Activated T-cell treated with anti-CD3 and anti-CD28 coated beads, Interleukin-2, amount 50 U/mL, for 4 hours (primary cell): ENCODE data around the gene MYO18B. TPM values are rescaled to one million over a fixed set of nuclear protein-coding genes. Genes with fewer than 3 reads are reported as not detected.
"Not testable (repeated sequence)": the region's sequence is repeated elsewhere in the genome, so short reads cannot be mapped to it uniquely, and the experiment has no call there.

Experiments used
- ATAC-seq, 2 donors: fragments of 200-7000 bp; cut with Tn5 transposase; one replicate each; pipeline ENCODE4 v1.10.0; 2021
- DNase-seq: peaks from one replicate; pipeline ENCODE4 v3.0.0-alpha.2; 2020
- H3K27me3 Mint-ChIP-seq: one replicate; pipeline ENCODE4 v1.8.0; 2021; ENCODE audit warnings: low read depth, mixed read lengths
- H3K36me3 Mint-ChIP-seq: one replicate; pipeline ENCODE4 v1.8.0; 2022; ENCODE audit warnings: mixed read lengths; ENCODE audit not compliant: insufficient read depth
- H3K4me1 Mint-ChIP-seq: one replicate; pipeline ENCODE4 v1.8.0; 2021; ENCODE audit warnings: low read depth, mixed read lengths
- H3K4me3 Mint-ChIP-seq: one replicate; pipeline ENCODE4 v1.8.0; 2021; ENCODE audit warnings: mild to moderate bottlenecking, moderate library complexity, mixed read lengths
- H3K9me3 Mint-ChIP-seq: one replicate; pipeline ENCODE4 v1.8.0; 2021; ENCODE audit warnings: mixed read lengths
- total RNA-seq, 3 donors: library from RNA; stranded (reverse); gene quantifications; one replicate each; pipeline ENCODE4 v1.2.1, GENCODE V29; 2021

MYO18B gene
- total RNA-seq, 3 donors from 2014 or later = 0.03 TPM; not detected in 2

DNA sequence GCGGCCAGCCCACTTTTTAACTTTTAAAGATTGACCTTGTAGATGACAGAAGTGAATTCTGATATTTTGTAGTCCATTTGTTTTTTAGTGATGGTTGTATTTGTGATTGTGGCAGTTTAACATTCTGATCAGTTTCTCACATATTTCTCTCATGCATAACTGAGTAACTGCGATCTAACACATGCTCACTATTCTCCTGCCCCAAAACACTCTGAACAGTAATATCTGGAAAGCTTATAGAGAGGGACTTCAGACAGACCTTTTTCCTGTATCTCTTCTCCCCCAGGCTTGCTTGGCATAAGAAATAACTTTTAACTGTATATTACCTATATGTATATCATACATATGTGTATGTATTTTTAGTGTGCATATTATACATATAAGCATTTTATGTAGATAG lies 37.3 kb upstream of the MYO18B start:
- Mint-ChIP-seq H3K4me1 (peaks cover 3% of the 10 kb centered on the region), H3K9me3 (no peaks in the 10 kb centered on the region), H3K4me3 (no peak overlapping the region), H3K36me3 (peaks cover 5% of the 10 kb centered on the region), H3K27me3 (no peaks in the 10 kb centered on the region)
- ATAC-seq = no peak
- no peak for DNase-seq

DNA sequence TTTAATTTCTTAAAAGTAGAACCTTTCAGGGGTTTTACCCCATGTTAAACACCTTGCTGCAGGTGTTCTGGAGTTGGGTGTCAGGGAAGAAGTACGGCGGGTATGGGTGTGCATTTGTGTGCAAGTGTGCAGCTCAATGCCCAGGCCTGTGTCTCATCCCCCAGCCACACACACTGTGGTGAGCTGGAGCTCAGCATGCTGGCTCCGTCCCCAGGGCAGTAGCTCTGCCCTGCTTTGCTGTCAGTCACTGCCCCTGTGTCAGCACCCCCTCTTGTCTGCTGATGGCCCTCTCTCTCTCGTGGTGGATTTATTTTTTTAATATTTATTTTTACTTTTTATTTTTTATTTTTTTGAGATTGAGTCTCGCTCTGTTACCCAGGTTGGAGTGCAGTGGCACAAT lies 35.8 kb upstream of the MYO18B start:
- no peaks in the 10 kb centered on the region for H3K27me3 Mint-ChIP-seq
- H3K4me3 Mint-ChIP-seq = no peak overlapping the region
- peaks cover 6% of the 10 kb centered on the region for H3K4me1 Mint-ChIP-seq

DNA sequence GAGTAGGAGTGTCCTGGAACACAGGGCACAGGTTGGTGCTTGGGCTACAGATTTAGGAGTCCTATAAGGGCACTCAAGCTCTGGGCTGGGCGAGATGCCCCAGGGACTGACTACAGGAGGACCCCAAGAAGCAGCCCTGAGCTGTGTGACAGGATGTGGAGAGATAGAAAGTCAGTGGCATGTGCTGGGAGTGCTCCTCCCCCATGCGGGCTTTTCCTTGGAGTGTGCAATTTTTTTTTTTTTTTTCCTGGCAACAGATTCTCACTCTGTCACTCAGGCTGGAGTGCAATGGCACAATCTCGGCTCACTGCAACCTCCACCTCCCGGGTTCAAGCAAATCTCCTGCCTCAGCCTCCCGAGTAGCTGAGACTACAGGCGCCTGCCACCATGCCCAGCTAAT lies 33.6 kb upstream of the MYO18B start:
- not testable (repeated sequence) for H3K4me3 Mint-ChIP-seq, H3K27me3 Mint-ChIP-seq, H3K9me3 Mint-ChIP-seq, ATAC-seq, H3K4me1 Mint-ChIP-seq, DNase-seq, H3K36me3 Mint-ChIP-seq

More for the DNA sequence above, 35.8 kb upstream of the MYO18B start:
- DNase-seq (no peak), ATAC-seq (no peak)
- Mint-ChIP-seq H3K36me3 (no peaks in the 10 kb centered on the region), H3K9me3 (no peaks in the 10 kb centered on the region)

DNA sequence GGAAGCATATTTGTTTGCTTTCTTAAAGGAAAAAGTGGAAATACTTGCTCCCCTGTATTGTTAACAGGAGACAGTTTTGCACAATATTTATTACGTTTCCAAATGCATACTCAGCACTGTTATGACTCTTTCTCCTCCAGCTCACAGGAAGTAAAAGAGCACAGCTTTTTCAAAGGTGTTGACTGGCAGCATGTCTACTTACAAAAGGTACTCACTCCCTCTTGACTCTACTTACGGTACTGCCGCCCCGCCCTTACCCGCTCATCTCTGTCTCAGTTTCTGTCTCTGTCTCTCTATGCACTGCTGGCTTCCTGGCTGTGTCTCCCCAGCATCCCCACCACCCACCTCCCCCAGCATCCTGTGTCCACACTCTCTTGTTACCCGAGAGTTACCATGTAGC lies 32.2 kb upstream of the MYO18B start:
- Mint-ChIP-seq H3K4me1 (peaks cover 3% of the 10 kb centered on the region), H3K4me3 (no peak overlapping the region), H3K9me3 (no peaks in the 10 kb centered on the region), H3K27me3 (no peaks in the 10 kb centered on the region), H3K36me3 (no peaks in the 10 kb centered on the region)
- ATAC-seq = peak; percentile 43 to 58
- DNase-seq = no peak

DNA sequence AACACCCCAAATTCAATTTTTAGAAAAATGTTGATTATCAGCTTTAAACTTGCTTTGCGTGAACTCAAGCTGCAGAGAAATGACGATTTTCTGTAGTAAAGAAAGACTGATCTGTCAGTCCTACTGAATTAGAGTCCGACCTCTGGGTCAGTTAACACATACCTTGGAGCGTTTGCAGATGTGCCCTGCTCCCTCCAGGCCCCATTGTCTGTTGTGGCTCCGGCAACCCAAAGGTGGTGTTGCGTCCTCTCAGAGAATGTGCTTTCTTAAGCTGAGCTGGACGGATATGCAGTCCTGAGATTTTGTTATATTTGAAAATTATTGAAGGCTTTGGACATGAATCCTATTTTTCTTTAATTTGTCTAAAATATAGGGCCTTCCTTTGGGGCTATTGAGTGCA lies 31.5 kb upstream of the MYO18B start:
- no peak overlapping the region for H3K4me3 Mint-ChIP-seq
- no peaks in the 10 kb centered on the region for H3K9me3 Mint-ChIP-seq
- no peaks in the 10 kb centered on the region for H3K27me3 Mint-ChIP-seq
- peaks cover 3% of the 10 kb centered on the region for H3K4me1 Mint-ChIP-seq
- ATAC-seq = no peak
- H3K36me3 Mint-ChIP-seq = no peaks in the 10 kb centered on the region
- no peak for DNase-seq

DNA sequence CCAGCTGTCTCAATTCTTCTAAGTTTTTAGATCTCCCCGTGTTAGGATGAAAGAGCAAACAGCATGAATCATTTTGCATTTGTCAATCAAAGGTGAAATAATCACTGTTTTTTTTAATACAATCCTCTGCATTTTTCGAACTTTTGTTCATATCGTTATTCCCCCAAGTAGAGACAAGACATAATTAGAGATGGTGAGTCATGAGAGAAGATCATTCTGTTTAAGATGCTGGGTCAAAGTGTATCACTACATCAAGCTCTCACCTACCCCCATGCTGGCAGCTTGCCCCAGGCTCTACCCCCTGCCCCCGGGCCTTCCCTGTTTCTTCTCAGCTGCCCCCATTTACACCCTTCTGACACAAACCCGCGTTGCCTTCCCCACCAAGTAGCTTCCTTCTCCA lies 30.5 kb upstream of the MYO18B start:
- Mint-ChIP-seq H3K36me3 (peaks cover 2% of the 10 kb centered on the region), H3K27me3 (no peaks in the 10 kb centered on the region), H3K4me1 (peaks cover 3% of the 10 kb centered on the region), H3K4me3 (no peak overlapping the region), H3K9me3 (no peaks in the 10 kb centered on the region)
- DNase-seq = no peak
- no peak for ATAC-seq

DNA sequence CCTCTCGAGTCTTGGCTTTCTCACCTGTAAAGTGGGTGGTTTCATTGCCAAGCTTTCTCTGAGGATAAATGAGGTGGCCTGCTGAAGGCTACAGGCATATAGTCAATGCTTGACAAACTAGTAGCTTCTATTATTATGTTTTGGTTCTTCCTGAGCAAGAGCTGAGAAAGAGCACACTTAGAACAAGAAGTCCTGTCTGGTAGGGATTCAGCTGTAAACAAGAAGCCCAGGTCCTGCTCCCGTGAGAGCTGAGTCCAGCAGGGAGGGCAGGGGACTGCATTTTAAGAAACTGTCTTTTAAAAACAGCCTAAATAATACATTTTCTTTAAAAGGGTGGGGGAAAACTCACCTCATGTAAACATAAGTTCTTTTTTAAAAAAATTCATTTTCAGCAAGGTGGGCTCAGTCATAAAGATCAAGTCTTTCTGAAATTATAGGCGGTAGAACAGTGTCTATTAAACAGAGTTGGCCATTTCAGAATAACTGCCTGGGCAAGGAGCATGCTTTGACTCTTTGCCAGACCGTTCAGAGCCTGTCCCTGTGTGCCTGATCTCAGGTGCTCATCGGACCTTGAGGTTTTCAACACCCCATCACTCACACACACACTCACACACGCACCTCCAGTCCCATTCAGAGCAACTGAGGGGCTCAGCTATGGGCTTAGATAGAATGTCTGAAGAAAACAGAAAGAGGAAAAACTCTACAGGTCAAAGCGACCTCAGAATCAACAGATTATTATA lies 29.2 kb upstream of the MYO18B start:
- Mint-ChIP-seq H3K27me3 (no peaks in the 10 kb centered on the region), H3K36me3 (peaks cover 2% of the 10 kb centered on the region), H3K4me1 (peaks cover 3% of the 10 kb centered on the region), H3K9me3 (no peaks in the 10 kb centered on the region), H3K4me3 (no peak overlapping the region)
- no peak for ATAC-seq
- DNase-seq = no peak

DNA sequence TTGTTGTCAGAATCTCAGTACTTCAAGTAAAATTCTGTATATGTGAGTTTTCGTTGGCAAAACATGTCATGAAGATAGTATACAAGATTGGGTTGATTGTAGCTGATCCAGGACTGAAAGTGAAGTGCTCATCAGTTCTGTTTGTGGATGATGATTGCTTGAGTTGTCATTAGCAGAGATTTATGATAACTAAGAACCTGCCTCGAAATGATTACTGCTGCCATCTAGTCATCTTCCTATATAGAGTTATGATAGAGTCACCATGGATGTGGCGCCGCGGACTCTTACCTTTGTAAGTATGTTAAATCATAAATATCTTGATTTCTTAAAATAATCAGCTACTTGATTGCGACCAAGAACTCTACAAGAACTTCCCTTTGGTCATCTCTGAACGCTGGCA lies 27.9 kb upstream of the MYO18B start:
- ATAC-seq (no peak), DNase-seq (no peak)
- peaks cover 2% of the 10 kb centered on the region for H3K36me3 Mint-ChIP-seq
- peaks cover 3% of the 10 kb centered on the region for H3K4me1 Mint-ChIP-seq
- H3K4me3 Mint-ChIP-seq = no peak overlapping the region
- no peaks in the 10 kb centered on the region for H3K27me3 Mint-ChIP-seq
- no peaks in the 10 kb centered on the region for H3K9me3 Mint-ChIP-seq

DNA sequence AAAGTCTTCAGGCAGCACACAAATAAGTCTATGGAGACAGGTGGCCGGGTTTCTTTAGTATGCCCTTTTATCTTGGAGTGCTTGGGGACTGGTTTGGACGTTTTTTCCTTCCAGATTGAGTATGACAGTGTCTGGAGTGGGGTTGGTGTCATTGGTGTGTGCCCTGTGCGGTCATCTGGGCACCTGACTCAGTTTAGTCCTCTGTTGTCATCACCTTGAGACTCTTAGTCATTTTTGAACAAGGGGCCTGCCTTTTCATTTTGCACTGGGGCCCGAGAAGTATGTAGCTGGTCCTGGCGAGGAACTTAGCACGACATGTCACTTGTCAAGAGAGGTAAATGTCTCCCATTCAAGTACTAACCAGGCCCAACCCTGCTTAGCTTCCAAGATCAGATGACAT lies 27.2 kb upstream of the MYO18B start:
- ATAC-seq = no peak
- no peaks in the 10 kb centered on the region for H3K27me3 Mint-ChIP-seq

DNA sequence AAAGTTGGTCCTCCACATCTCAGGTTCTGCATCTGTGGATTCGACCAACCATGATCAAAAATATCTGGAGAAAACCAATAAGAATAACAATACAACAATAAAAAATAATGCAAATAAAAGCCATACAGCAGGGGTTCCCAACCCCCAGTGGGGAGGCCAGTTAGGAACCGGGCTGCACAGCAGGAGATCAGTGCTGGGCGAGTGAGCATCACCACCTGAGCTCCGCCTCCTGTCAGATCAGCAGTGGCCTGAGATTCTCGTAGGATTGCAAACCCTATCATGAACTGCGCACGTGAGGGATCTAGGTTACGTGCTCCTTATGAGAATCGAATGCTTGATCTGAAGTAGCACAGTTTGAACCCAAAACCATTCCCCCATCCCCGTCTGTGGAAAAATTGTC lies 25.4 kb upstream of the MYO18B start:
- ATAC-seq (no peak), DNase-seq (no peak)
- no peak overlapping the region for H3K4me3 Mint-ChIP-seq
- H3K27me3 Mint-ChIP-seq = no peaks in the 10 kb centered on the region
- no peaks in the 10 kb centered on the region for H3K4me1 Mint-ChIP-seq
- H3K9me3 Mint-ChIP-seq = no peaks in the 10 kb centered on the region
- peaks cover 2% of the 10 kb centered on the region for H3K36me3 Mint-ChIP-seq

More for the DNA sequence above, 27.2 kb upstream of the MYO18B start:
- Mint-ChIP-seq H3K9me3 (no peaks in the 10 kb centered on the region), H3K36me3 (peaks cover 2% of the 10 kb centered on the region), H3K4me1 (peaks cover 2% of the 10 kb centered on the region), H3K4me3 (no peak overlapping the region)
- DNase-seq = no peak

DNA sequence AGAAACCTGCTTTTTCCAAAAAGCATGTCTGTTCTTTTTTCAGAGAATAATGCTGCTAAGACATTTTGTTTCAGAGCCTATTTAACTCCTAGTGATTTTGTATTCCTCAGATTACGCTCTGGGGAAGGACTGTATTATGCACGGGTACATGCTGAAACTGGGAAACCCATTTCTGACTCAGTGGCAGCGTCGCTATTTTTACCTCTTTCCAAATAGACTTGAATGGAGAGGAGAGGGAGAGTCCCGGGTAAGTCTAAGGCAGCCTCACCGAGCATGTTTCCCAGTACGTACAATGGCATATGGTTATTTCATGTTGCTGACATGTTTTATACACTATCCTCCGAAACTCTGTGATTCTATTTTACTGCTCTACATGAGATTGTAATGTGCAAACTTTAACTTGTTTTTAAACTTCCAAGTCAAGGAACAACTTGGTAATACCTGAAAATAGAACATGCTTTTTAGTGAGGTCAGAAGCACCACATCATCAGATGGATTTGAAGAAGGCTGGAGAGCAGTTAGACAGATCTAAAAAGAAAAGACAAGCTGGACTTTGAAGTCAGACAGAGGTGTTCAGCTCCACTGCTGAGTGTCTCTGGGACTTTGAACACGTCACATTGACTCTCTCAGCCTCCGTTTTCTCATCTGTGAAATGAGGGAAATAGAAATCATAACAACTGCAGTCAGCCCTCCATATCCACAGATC lies 23.7 kb upstream of the MYO18B start:
- H3K4me3 Mint-ChIP-seq = no peak overlapping the region
- ATAC-seq (no peak), DNase-seq (no peak)
- no peaks in the 10 kb centered on the region for H3K27me3 Mint-ChIP-seq
- H3K36me3 Mint-ChIP-seq = peaks cover 2% of the 10 kb centered on the region
- H3K4me1 Mint-ChIP-seq = no peaks in the 10 kb centered on the region
- H3K9me3 Mint-ChIP-seq = no peaks in the 10 kb centered on the region

DNA sequence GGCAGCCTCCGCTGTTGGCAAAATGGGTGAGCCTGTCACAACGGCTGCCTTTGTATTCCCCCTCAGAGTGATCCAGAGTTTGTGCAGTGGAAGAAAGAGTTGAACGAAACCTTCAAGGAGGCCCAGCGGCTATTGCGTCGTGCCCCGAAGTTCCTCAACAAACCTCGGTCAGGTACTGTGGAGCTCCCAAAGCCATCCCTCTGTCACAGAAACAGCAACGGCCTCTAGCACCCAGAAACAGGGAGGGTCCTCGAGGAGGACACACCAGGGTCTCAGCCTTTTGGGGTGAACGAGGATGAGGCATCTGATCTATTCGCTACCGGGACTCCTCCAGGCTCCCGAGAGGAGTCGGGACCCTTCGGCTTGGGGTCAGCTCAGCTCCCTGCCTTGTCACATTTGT lies 19.8 kb upstream of the MYO18B start:
- Mint-ChIP-seq H3K27me3 (no peaks in the 10 kb centered on the region), H3K4me3 (no peak overlapping the region), H3K36me3 (no peaks in the 10 kb centered on the region), H3K9me3 (no peaks in the 10 kb centered on the region), H3K4me1 (no peaks in the 10 kb centered on the region)
- ATAC-seq (no peak), DNase-seq (no peak)

DNA sequence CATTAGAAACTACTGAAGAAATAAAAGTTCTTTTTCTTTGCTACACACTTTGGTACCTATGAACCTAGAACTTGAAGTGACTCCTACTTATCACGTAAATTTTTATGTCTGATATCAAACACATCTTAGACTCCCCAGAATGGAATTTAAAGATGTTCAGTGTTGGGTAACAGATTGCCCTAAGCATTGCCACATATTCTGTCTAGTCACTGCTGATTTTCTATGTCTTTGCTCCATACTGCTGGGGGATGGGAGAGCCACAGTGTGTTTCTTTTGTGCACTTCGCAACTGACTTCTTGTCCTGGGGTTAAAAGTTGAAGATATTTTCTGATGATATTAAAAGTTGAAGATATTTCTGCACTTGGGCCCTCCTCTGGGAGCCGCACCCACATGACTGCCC lies 19.4 kb upstream of the MYO18B start:
- Mint-ChIP-seq H3K4me1 (no peaks in the 10 kb centered on the region), H3K27me3 (no peaks in the 10 kb centered on the region), H3K4me3 (no peak overlapping the region), H3K36me3 (no peaks in the 10 kb centered on the region), H3K9me3 (no peaks in the 10 kb centered on the region)
- DNase-seq (no peak), ATAC-seq (no peak)

DNA sequence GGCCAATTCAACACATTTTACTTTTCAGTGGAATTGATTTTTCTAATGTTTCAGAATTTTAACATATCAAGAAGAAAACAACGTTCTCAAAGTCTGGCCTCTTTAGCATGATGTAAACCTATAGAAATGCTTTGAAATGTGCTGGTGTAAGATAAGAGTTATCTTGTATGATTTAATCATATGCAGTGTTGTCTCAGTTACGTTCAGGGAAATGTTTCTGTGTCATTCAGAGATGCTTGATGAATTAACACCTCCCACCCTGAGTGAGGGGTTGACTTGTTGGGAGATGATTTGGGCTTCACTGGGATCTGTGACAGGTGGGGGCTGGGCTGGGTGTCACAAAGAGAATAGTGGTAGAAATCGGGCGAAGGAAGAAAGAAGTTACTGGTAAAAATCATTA lies 15.7 kb upstream of the MYO18B start:
- ATAC-seq (peak in 1 of 2 donors; percentile 67), DNase-seq (no peak)

DNA sequence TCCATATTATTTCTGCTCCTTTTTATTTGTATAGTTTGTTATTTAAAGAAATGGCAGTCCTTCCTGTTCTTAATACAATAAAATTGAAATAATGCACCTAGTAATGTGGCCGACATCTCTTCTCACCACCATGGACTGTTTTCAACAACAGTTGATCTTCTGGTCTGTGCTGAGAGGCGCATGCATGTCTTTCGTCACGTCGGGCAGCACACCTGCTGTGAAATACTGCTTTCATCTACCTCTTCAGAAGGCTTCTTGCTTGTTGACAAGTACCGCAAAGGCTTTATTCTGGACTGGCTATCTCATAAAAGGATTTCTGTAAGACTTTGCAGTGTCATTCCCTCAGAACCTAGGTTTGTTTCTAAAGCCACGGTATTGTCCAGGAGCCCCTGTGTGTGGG lies 13.9 kb upstream of the MYO18B start:
- Mint-ChIP-seq H3K9me3 (no peaks in the 10 kb centered on the region), H3K4me3 (no peak overlapping the region), H3K4me1 (no peaks in the 10 kb centered on the region), H3K36me3 (no peaks in the 10 kb centered on the region), H3K27me3 (no peaks in the 10 kb centered on the region)
- ATAC-seq (no peak), DNase-seq (no peak)

More for the DNA sequence above, 15.7 kb upstream of the MYO18B start:
- Mint-ChIP-seq H3K4me1 (no peaks in the 10 kb centered on the region), H3K27me3 (no peaks in the 10 kb centered on the region), H3K36me3 (no peaks in the 10 kb centered on the region), H3K9me3 (no peaks in the 10 kb centered on the region), H3K4me3 (no peak overlapping the region)
